ENCODE data around the gene ROR2.

- TF ChIP-seq CTCF (IDR thresholded peaks at IDR 0.05; ENCODE audit: low read depth, low read length, missing input control), result no peak
- TF ChIP-seq MAX (IDR thresholded peaks at IDR 0.05), result no peak
- TF ChIP-seq REST (IDR thresholded peaks at IDR 0.05), result no peak
Measured at GRCh38 chr9:91628892-91629291, 321.1 kb downstream of the ROR2 start.

Data from liver (tissue), 2 donors.